ENCODE data around the gene TSPAN12. TPM values are rescaled to one million over a fixed set of nuclear protein-coding genes. Genes with fewer than 3 reads are reported as not detected.
A peak's percentile ranks its signal among the peaks of the same experiment; 100 is the strongest.

Gene TSPAN12
- total RNA-seq, 1 experiment from 2014 or later = 1.4 TPM

GRCh38 chr7:120856621-120857352 lies 1.2 kb downstream of the TSPAN12 start:
- H3K36me3 ChIP-seq (ENCODE audit: control insufficient read depth, insufficient read depth, low read length) = no peaks in the 10 kb centered on the region
- no peak overlapping the region for H3K27ac ChIP-seq (ENCODE audit: low read length)
- H3K27me3 ChIP-seq (ENCODE audit: control insufficient read depth, insufficient read depth, low read length) = peaks cover 32% of the 10 kb centered on the region
- intact Hi-C loops (cut with micrococcal nuclease; ENCODE audit: unreplicated experiment) = no loop called here
- DNase-seq (ENCODE audit: low read depth, low spot score) (no peak), ATAC-seq (peak; percentile 76)
- H3K4me1 ChIP-seq (ENCODE audit: control insufficient read depth, insufficient read depth, low read length) = peaks cover 10% of the 10 kb centered on the region; the same call in 1 of the 2 replicates
- CTCF ChIA-PET = no interaction called here
- POLR2A ChIA-PET = no interaction called here
- no TSS peak for BruUV-seq (replicated peaks)
- in situ Hi-C loops (cut with HindIII; ENCODE audit: low pct_unique_long_range_greater_than_20kb, low sequenced_read_pairs) = no loop called here
- peak overlapping the region; percentile 53 to 64 for H3K4me3 ChIP-seq (ENCODE audit: low read depth in 2 of 2, low read length in 2 of 2)
- H3K9me3 ChIP-seq (ENCODE audit: control insufficient read depth, insufficient read depth, low read depth, low read length) = no peaks in the 10 kb centered on the region
- TF ChIP-seq CTCF (IDR thresholded peaks at IDR 0.05) = no peak
- no peak for TF ChIP-seq TCF7L2 (IDR thresholded peaks at IDR 0.05; ENCODE audit: low read depth, low read length)
- TF ChIP-seq REST (IDR thresholded peaks at IDR 0.05; ENCODE audit: insufficient read depth in 1 of 2, low read depth in 2 of 2, low read length in 1 of 2) = no peak
- TF ChIP-seq SIN3A (IDR thresholded peaks at IDR 0.05; ENCODE audit: borderline replicate concordance, insufficient read depth, low read depth, low read length) = no peak
- TF ChIP-seq POLR2AphosphoS5 (IDR thresholded peaks at IDR 0.05; ENCODE audit: low read depth, low read length) = no peak

- Histone ChIP-seq H3K27ac (ENCODE audit: low read length) (no peak overlapping the region), H3K27me3 (ENCODE audit: control insufficient read depth, insufficient read depth, low read length) (peaks cover 32% of the 10 kb centered on the region), H3K4me1 (ENCODE audit: control insufficient read depth, insufficient read depth, low read length) (peaks cover 10% of the 10 kb centered on the region; the same call in 1 of the 2 replicates), H3K9me3 (ENCODE audit: control insufficient read depth, insufficient read depth, low read depth, low read length) (no peaks in the 10 kb centered on the region), H3K4me3 (ENCODE audit: low read depth in 2 of 2, low read length in 2 of 2) (no peak overlapping the region), H3K36me3 (ENCODE audit: control insufficient read depth, insufficient read depth, low read length) (no peaks in the 10 kb centered on the region)
- TF ChIP-seq POLR2AphosphoS5 (IDR thresholded peaks at IDR 0.05; ENCODE audit: low read depth, low read length) (no peak), CTCF (IDR thresholded peaks at IDR 0.05) (no peak), SIN3A (IDR thresholded peaks at IDR 0.05; ENCODE audit: borderline replicate concordance, insufficient read depth, low read depth, low read length) (no peak), TCF7L2 (IDR thresholded peaks at IDR 0.05; ENCODE audit: low read depth, low read length) (no peak), REST (IDR thresholded peaks at IDR 0.05; ENCODE audit: insufficient read depth in 1 of 2, low read depth in 2 of 2, low read length in 1 of 2) (no peak)
- intact Hi-C loops (cut with micrococcal nuclease; ENCODE audit: unreplicated experiment) = no loop called here
- POLR2A ChIA-PET = no interaction called here
- CTCF ChIA-PET = no interaction called here
- no peak for DNase-seq (ENCODE audit: low read depth, low spot score)
- in situ Hi-C loops (cut with HindIII; ENCODE audit: low pct_unique_long_range_greater_than_20kb, low sequenced_read_pairs) = no loop called here
- BruUV-seq (replicated peaks) = no TSS peak
- no peak for ATAC-seq
Measured at GRCh38 chr7:120856198-120856597, 1.7 kb downstream of the TSPAN12 start.
